WI38 (cell line): ENCODE measurements around the gene SHE.

Experiments
- H3K4me3 ChIP-seq: 2 replicates; pipeline ENCODE4 v1.5.1; 2011; ENCODE audit warnings: low read depth, mild to moderate bottlenecking, control low read depth, low read length
- TF ChIP-seq, protein P1 (sequence below): IDR thresholded peaks from 2 replicates; pipeline ENCODE4 v1.5.1; 2012; ENCODE audit warnings: low read depth, mild to moderate bottlenecking, control low read depth, low read length

The SHE gene

DNA sequence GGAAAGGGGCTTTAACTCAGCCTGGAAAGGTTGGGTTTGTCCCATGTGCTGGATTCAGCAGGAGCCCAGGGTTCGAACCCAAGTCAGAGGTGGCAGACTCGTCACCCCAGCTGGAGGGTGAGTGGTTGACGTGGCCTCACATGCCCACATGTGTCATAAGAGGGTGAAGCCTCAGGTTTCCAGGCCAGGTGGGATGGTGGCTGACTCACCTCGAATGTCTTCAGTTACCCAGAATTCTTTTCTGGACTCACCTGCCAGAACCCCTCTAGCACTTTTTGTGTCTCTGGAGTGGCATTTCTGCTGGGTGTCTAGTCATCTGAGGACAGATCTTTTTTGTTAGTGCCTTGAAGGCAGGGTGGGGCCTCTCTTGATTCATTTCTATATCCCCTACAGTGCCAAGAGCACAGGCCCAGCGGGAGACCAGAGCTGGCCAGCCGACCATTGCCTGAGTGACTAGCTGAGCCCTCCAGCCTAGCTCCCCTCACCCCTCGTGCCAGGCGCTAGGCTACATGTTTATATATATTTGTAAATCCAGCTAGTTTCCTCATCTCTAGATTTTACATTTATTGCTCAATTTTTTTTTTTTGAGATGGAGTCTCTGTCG is 68.9 kb downstream of the SHE start:
- TF ChIP-seq, protein P1, sequence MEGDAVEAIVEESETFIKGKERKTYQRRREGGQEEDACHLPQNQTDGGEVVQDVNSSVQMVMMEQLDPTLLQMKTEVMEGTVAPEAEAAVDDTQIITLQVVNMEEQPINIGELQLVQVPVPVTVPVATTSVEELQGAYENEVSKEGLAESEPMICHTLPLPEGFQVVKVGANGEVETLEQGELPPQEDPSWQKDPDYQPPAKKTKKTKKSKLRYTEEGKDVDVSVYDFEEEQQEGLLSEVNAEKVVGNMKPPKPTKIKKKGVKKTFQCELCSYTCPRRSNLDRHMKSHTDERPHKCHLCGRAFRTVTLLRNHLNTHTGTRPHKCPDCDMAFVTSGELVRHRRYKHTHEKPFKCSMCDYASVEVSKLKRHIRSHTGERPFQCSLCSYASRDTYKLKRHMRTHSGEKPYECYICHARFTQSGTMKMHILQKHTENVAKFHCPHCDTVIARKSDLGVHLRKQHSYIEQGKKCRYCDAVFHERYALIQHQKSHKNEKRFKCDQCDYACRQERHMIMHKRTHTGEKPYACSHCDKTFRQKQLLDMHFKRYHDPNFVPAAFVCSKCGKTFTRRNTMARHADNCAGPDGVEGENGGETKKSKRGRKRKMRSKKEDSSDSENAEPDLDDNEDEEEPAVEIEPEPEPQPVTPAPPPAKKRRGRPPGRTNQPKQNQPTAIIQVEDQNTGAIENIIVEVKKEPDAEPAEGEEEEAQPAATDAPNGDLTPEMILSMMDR, result no peak
- no peak overlapping the region for H3K4me3 ChIP-seq

DNA sequence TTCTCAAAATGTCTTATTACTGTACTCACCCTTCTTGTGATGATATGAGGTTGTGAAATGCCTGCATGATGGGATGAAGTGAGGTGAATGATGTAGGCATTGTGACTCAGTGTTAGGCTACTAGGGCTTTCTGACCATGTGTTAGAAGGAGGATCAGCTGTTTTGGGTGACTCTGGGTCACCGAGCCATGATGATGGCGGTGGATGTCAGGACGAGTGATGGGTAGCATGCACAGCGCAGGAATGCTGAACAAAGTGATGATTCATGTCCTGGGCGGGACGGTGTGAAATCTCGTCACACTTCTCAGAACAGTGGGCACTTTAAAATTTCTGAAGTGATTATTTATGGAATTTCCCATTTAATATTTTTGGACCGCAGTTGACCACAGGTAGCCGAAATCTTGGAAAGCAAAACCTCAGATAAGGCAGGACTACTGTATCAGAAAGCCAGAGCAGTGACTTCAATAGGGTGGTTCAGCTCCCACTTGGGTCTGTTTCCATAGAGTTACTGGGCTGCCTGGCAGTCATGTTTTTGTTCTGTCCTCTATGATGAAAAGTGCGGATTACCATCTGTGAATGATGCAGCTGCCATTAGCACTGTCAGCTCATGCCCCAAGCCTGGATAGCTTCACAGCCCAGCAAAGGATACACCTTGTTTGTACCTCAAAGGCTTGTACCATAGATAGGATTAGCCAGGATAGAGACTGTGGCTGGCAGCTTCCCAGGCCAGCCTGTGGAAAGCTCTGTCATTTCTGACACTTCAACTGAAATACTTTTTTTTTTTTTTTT is 70.4 kb downstream of the SHE start:
- TF ChIP-seq, protein P1, result no peak
- H3K4me3 ChIP-seq, result no peak overlapping the region

DNA sequence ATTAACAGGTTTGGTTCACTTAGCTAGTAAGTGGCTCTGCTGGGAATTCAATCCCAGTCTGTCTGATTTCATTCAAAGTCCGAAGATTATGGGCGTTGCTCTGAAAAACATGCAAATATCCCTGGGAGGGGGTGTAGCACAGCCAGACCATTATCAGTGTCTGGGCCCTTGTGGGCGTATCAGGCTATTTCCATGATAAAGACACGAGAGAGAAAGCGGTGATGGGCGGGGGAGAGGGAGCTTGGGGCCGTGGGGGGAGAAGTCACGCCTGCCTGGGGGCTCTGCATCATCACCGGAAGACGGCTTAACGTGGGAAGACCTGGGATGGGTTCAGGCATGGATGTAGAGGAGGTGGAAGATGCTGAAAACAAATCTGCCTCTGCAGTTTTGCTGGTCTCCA is 71.3 kb downstream of the SHE start:
- no peak overlapping the region for H3K4me3 ChIP-seq
- TF ChIP-seq, protein P1, result no peak

DNA sequence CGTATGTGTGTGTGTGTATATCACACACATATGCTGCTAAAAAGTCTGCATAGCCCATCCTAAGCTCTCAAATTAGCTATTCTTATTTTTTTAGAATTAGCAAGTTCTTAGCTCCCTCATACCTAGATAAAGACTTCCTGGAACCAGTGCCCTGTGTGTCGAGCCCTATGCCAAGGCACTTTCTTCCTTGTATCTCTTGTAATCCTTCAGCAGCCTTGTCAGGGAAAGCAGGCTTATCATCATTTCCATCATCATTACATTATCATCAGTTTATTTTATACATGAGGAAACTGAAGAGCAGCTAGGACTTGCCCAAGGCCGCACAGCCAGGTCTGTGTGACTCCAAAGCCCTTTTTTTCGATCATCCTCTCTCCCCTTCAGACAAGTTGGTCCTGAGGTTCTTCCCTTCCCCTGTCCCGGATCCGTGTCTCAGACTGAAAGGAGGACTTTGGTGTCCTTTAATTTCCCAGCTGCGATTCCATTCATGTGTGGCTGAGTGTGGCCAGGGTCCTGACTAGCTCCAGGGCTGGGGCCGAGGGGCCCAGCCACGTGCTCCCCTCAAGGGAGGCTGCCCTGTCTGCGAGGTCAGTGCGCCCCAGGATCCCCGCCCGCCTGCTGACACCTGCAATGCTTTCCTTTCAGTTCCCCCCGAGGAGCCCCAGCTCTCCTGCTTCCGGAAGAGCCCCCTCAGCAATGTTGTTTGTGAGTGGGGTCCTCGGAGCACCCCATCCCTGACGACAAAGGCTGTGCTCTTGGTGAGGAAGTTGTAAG is 72.2 kb downstream of the SHE start:
- H3K4me3 ChIP-seq, result no peak overlapping the region

More for the DNA sequence above, 72.2 kb downstream of the SHE start:
- TF ChIP-seq, protein P1, result no peak
